ENCODE data around the gene CAMKK2.

CAMKK2 gene

DNA sequence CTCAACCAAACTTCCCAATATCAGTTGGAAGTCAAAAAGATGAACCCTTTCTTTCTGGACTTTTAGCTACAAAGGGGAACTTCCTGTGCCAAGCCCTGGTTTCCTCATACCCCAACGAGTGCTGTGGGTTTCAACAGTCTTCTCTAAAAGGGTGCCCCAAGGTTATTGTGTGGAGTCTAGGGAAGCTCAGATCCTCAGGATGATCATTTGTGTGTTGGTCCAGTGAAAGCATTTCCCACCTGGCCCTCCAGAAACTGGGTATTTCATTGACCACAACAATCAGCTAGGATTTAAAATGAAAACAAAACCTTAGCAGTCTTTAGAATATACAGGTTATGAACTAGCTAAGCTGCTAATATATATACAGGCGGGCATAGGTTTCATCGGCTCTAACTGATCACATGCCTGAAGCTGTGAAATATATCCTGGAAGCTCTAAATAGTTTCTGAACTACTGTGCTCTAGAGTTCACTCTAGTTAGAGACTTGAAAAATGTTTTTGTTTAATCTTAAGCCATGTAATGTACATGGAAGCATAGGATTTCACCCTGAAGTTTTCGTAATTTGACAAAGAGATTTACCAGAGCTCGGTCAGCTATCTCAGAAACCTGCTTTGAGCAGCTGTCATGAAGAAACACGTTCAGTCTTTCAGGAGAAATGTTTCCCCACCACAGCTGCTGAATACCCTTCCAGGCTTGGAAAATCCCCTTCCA, 57.0 kb downstream of the CAMKK2 start:
- peaks cover 23% of the 10 kb centered on the region for H3K36me3 ChIP-seq (ENCODE audit: control insufficient read depth, insufficient read depth, low read length)
- no peak for DNase-seq (ENCODE audit: extremely low read depth, insufficient read length)

DNA sequence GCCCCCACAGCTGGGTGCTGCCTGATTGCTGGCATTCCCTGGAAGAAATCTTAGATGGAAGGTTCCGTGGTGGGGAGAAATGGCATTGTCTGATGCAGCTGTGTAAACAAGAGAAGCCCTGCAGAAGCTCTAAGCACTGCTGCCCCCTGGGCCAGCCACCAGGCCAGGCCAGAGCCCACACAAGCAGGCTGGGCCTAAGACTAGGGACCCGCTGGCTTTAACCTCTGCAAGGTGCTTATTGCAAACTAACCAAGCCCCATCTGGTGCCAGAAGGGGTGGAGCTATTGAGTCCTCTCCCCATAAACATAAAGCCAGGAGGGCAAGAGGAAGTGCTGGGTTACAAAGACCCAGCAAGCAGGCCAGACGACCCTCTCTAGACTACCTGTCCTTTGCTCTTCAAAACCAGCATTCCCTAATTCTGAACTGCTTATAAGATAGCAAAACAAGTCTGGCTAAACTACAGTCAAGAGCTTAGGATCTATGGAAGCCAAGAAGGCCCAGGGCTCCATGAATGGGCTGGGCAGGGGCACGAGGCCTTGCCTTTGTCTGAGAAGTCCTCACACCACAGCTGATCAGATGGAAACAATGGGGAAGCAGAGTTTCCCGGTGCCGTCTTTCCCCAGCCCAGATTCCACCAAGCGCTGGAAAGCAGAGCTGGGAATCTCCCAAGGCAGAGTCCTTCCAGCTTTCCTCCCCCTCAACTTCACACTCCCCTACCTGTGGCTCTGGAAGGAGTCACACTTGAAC, 57.7 kb downstream of the CAMKK2 start:
- TF ChIP-seq, protein P1, sequence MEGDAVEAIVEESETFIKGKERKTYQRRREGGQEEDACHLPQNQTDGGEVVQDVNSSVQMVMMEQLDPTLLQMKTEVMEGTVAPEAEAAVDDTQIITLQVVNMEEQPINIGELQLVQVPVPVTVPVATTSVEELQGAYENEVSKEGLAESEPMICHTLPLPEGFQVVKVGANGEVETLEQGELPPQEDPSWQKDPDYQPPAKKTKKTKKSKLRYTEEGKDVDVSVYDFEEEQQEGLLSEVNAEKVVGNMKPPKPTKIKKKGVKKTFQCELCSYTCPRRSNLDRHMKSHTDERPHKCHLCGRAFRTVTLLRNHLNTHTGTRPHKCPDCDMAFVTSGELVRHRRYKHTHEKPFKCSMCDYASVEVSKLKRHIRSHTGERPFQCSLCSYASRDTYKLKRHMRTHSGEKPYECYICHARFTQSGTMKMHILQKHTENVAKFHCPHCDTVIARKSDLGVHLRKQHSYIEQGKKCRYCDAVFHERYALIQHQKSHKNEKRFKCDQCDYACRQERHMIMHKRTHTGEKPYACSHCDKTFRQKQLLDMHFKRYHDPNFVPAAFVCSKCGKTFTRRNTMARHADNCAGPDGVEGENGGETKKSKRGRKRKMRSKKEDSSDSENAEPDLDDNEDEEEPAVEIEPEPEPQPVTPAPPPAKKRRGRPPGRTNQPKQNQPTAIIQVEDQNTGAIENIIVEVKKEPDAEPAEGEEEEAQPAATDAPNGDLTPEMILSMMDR (IDR thresholded peaks at IDR 0.05; ENCODE audit: insufficient read depth, low read length, poor library complexity, severe bottlenecking), result no peak
- DNase-seq (ENCODE audit: extremely low read depth, insufficient read length), result no peak
- no peak overlapping the region for H3K4me3 ChIP-seq (replicated peaks; ENCODE audit: low read depth, low read length)

More for the DNA sequence above, 57.0 kb downstream of the CAMKK2 start:
- TF ChIP-seq, protein P1 (IDR thresholded peaks at IDR 0.05; ENCODE audit: insufficient read depth, low read length, poor library complexity, severe bottlenecking), result no peak
- Histone ChIP-seq H3K27me3 (replicated peaks; ENCODE audit: control insufficient read depth, insufficient read depth, low read length) (no peaks in the 10 kb centered on the region), H3K4me3 (replicated peaks; ENCODE audit: low read depth, low read length) (no peak overlapping the region)

GRCh38 chr12:121238086-121238485, 58.4 kb downstream of the CAMKK2 start:
- Histone ChIP-seq H3K4me3 (replicated peaks; ENCODE audit: low read depth, low read length) (no peak overlapping the region), H3K36me3 (ENCODE audit: control insufficient read depth, insufficient read depth, low read length) (peaks cover 19% of the 10 kb centered on the region), H3K27me3 (replicated peaks; ENCODE audit: control insufficient read depth, insufficient read depth, low read length) (no peaks in the 10 kb centered on the region)
- TF ChIP-seq, protein P1 (IDR thresholded peaks at IDR 0.05; ENCODE audit: insufficient read depth, low read length, poor library complexity, severe bottlenecking), result no peak
- DNase-seq (ENCODE audit: extremely low read depth, insufficient read length), result no peak

More for the DNA sequence above, 57.7 kb downstream of the CAMKK2 start:
- Histone ChIP-seq H3K27me3 (replicated peaks; ENCODE audit: control insufficient read depth, insufficient read depth, low read length) (no peaks in the 10 kb centered on the region), H3K36me3 (ENCODE audit: control insufficient read depth, insufficient read depth, low read length) (peaks cover 20% of the 10 kb centered on the region)

GRCh38 chr12:121237415-121237814, 59.1 kb downstream of the CAMKK2 start:
- no peak overlapping the region for H3K4me3 ChIP-seq (replicated peaks; ENCODE audit: low read depth, low read length)
- peaks cover 24% of the 10 kb centered on the region for H3K36me3 ChIP-seq (ENCODE audit: control insufficient read depth, insufficient read depth, low read length)
- H3K27me3 ChIP-seq (replicated peaks; ENCODE audit: control insufficient read depth, insufficient read depth, low read length), result no peaks in the 10 kb centered on the region
- TF ChIP-seq, protein P1 (IDR thresholded peaks at IDR 0.05; ENCODE audit: insufficient read depth, low read length, poor library complexity, severe bottlenecking), result no peak
- no peak for DNase-seq (ENCODE audit: extremely low read depth, insufficient read length)

- DNase-seq (ENCODE audit: extremely low read depth, insufficient read length), result no peak
- Histone ChIP-seq H3K4me3 (replicated peaks; ENCODE audit: low read depth, low read length) (no peak overlapping the region), H3K27me3 (replicated peaks; ENCODE audit: control insufficient read depth, insufficient read depth, low read length) (no peaks in the 10 kb centered on the region), H3K36me3 (ENCODE audit: control insufficient read depth, insufficient read depth, low read length) (peaks cover 27% of the 10 kb centered on the region)
- TF ChIP-seq, protein P1 (IDR thresholded peaks at IDR 0.05; ENCODE audit: insufficient read depth, low read length, poor library complexity, severe bottlenecking), result no peak
Measured at GRCh38 chr12:121236776-121237175, 59.7 kb downstream of the CAMKK2 start.
